ENCODE results near the gene EID3. TPM values are rescaled to one million over a fixed set of nuclear protein-coding genes. Genes with fewer than 3 reads are reported as not detected.
A peak's percentile ranks its signal among the peaks of the same experiment; 100 is the strongest.

EID3 gene
- total and polyA plus RNA-seq, 9 of the 15 experiments (the other 6 are each of a cell fraction or from before 2014, with no cell fraction given), result 0.07 to 3.5 (median 0.42) TPM

- Histone ChIP-seq H3K27ac (ENCODE audit: extremely low read depth, low read depth, low read length) (no peak overlapping the region), H3K9me1 (ENCODE audit: control insufficient read depth, insufficient read depth, low read length) (peaks cover 3% of the 10 kb centered on the region), H3K36me3 (ENCODE audit: control insufficient read depth, insufficient read depth, low read length) (peaks cover 88% of the 10 kb centered on the region), H3K9me3 (replicated peaks; ENCODE audit: control insufficient read depth, insufficient read depth, low read depth, low read length) (no peaks in the 10 kb centered on the region), H3K27me3 (ENCODE audit: control insufficient read depth in 2 of 2, insufficient read depth in 2 of 2, low read length in 2 of 2) (no peaks in the 10 kb centered on the region), H3K4me3 (no peak overlapping the region), H4K20me1 (replicated peaks; ENCODE audit: control insufficient read depth, insufficient read depth, low read length) (no peaks in the 10 kb centered on the region; the same call in 1 of the 2 replicates), H2AFZ (ENCODE audit: low read depth, low read length) (no peak overlapping the region), H3K4me2 (ENCODE audit: insufficient read depth, low read length) (no peak overlapping the region), H3K4me1 (replicated peaks in 1 of 2; ENCODE audit: control insufficient read depth in 2 of 2, insufficient read depth in 2 of 2, low read length in 2 of 2) (no peaks in the 10 kb centered on the region), H3K9ac (ENCODE audit: insufficient read depth in 1 of 2, low read depth in 2 of 2, low read length in 2 of 2) (no peak overlapping the region), H3K79me2 (ENCODE audit: control insufficient read depth, insufficient read depth, low read length) (0 out of 3 replicates have a peak, but pooled peaks cover 3% of the 10 kb centered on the region)
- ChIA-PET POLR2A (interaction anchor here (0.9 kb wide), 1 partner anchor 9 kb away, joined by 3 read pairs; no protein-coding TSS in a partner anchor), CTCF (ENCODE audit: low intra/inter-chr PET ratio) (no interaction called here)
- TSS peak; percentile 22 for BruUV-seq (replicated peaks)
- no peak for DNase-seq (ENCODE audit: extremely low read depth in 1 of 4, low spot score in 3 of 4)
- FAIRE-seq, result no peak
- WGBS (ENCODE audit: insufficient coverage, low coverage, missing lambda C conversion rate), result 97% methylated on average over 2 of the region's 2 CpGs
- in situ Hi-C loops (cut with MboI), result no loop called here
- intact Hi-C loops (cut with micrococcal nuclease), result no loop called here
- ATAC-seq, result no peak
- TF ChIP-seq MCM5 (IDR thresholded peaks at IDR 0.05; ENCODE audit: low read depth) (no peak), EGR1 (conservative IDR thresholded peaks at IDR 0.05) (no peak), ZNF609 (CRISPR knock-in tag; IDR thresholded peaks at IDR 0.05; ENCODE audit: borderline replicate concordance) (no peak), PRMT5 (CRISPR knock-in tag; IDR thresholded peaks at IDR 0.05) (no peak), MEF2D (tag; conservative IDR thresholded peaks at IDR 0.05; ENCODE audit: low read depth) (no peak), TSHZ1 (CRISPR knock-in tag; IDR thresholded peaks at IDR 0.05) (no peak), KLF10 (CRISPR knock-in tag; IDR thresholded peaks at IDR 0.05) (no peak), ELK3 (CRISPR knock-in tag; IDR thresholded peaks at IDR 0.05) (no peak), NUFIP1 (IDR thresholded peaks at IDR 0.05; ENCODE audit: partially characterized antibody) (no peak), ZNF174 (CRISPR knock-in tag; IDR thresholded peaks at IDR 0.05) (no peak), HDAC1 (IDR thresholded peaks at IDR 0.05) (no peak), ZNF707 (CRISPR knock-in tag; conservative IDR thresholded peaks at IDR 0.05) (no peak), EP400 (IDR thresholded peaks at IDR 0.05) (no peak), SMAD4 (CRISPR knock-in tag; conservative IDR thresholded peaks at IDR 0.05) (no peak), ILF3 (IDR thresholded peaks at IDR 0.05; ENCODE audit: borderline replicate concordance) (no peak)
Observed at GRCh38 chr12:104348994-104349494, 45.5 kb downstream of the EID3 start.
